Spleen (tissue), 11 donors: ENCODE results near the gene RARA. TPM values are rescaled to one million over a fixed set of nuclear protein-coding genes. Genes with fewer than 3 reads are reported as not detected.

Experiments used
- DNase-seq: peaks from one replicate; pipeline ENCODE4 v3.0.0-alpha.2; 2020
- H3K27ac ChIP-seq, 8 donors: fragments of 200-600 bp; sonication (generic) in 7 of 8; 1 replicate in 4 of 8; 2 replicates in 4 of 8; pipeline versions ENCODE4 v1.5.0 to v1.8.0; 2016 to 2021; ENCODE audit warnings: inconsistent platforms in 4 of 8, mild to moderate bottlenecking in 4 of 8, moderate library complexity in 1 of 8
- H3K27me3 ChIP-seq, 7 donors: fragments of 200-600 bp; sonication (generic) in 6 of 7; replicated peaks in 1 of 7; 1 replicate in 4 of 7; 2 replicates in 3 of 7; pipeline versions ENCODE4 v1.5.0 to v1.8.0; 2016 to 2021; ENCODE audit warnings: inconsistent platforms in 3 of 7, mild to moderate bottlenecking in 1 of 7
- H3K36me3 ChIP-seq, 6 donors: fragments of 200-600 bp; sonication (generic) in 5 of 6; 1 replicate in 4 of 6; 2 replicates in 2 of 6; pipeline versions ENCODE4 v1.5.0 to v1.8.0; 2016 to 2021; ENCODE audit warnings: inconsistent platforms in 2 of 6
- H3K4me1 ChIP-seq, 6 donors: fragments of 200-600 bp; sonication (generic) in 5 of 6; 1 replicate in 3 of 6; 2 replicates in 3 of 6; pipeline versions ENCODE4 v1.5.0 to v1.8.0; 2016 to 2021; ENCODE audit warnings: inconsistent platforms in 3 of 6
- H3K4me3 ChIP-seq, 8 donors: fragments of 200-600 bp; sonication (generic) in 7 of 8; 1 replicate in 4 of 8; 2 replicates in 4 of 8; pipeline versions ENCODE4 v1.5.0 to v1.8.0; 2016 to 2021; ENCODE audit warnings: inconsistent platforms in 4 of 8, mild to moderate bottlenecking in 4 of 8, moderate library complexity in 2 of 8
- H3K9me3 ChIP-seq, 8 donors: fragments of 200-600 bp; sonication (generic) in 7 of 8; 1 replicate in 4 of 8; 2 replicates in 4 of 8; pipeline versions ENCODE4 v1.5.0 to v1.8.0; 2016 to 2021; ENCODE audit warnings: inconsistent platforms in 4 of 8
- POLR2A ChIP-seq, 3 donors: fragments of 450-650 bp; IDR thresholded peaks; one replicate each; pipeline ENCODE4 v1.5.1; 2017; ENCODE audit warnings: antibody characterized with exemption in 3 of 3, mild to moderate bottlenecking in 1 of 3
- POLR2AphosphoS5 ChIP-seq, 3 donors: sonication (generic); formaldehyde crosslinking; IDR thresholded peaks; one replicate each; pipeline ENCODE4 v1.5.1; 2017; ENCODE audit warnings: antibody characterized with exemption in 3 of 3
- WGBS, 5 donors: extraction: QIAGEN DNeasy Blood & Tissue Kit in 3 of 5; methylation state at CpG; one replicate each; pipeline versions ENCODE4 v1.1.5 to v1.1.7; 2013 to 2018; 5-methylcytosine and 5-hydroxymethylcytosine counted together
- intact Hi-C: fragments of 100-400 bp; cut with DNase I; formaldehyde crosslinking; loops from one replicate; pipeline ENCODE4 v1.15.0; 2023; ENCODE audit warnings: low total_unique reads
- polyA plus RNA-seq, 3 donors: library from polyadenylated mRNA; stranded (reverse); fragments of 200-250 nt; gene quantifications; one replicate each; pipeline ENCODE4 v1.2.1, GENCODE V29; 2013
- total RNA-seq, 7 donors: library from RNA; depleted of rRNA in 3 of 7; stranded (reverse); fragments of >200 nt in 3 of 7; fragmentation: NEBNext Ultra II Directional in 4 of 7; extraction: Animal tissue kit (Norgen Biotek cat#: 25700) in 4 of 7; gene quantifications; one replicate each; pipeline versions ENCODE4 v1.1.0 to v1.2.1, GENCODE V29; 2016 to 2021
- TF ChIP-seq, protein P1 (sequence below), 11 experiments: fragments of 200-600 bp in 7 of 11; fragments of 450-650 bp in 4 of 11; sonication (generic) in 4 of 11; IDR thresholded peaks in 8 of 11; conservative IDR thresholded peaks in 3 of 11; 1 replicate in 7 of 11; 2 replicates in 4 of 11; pipeline versions ENCODE4 v1.4.0 to v1.8.0; 2016 to 2021; ENCODE audit warnings: antibody characterized with exemption in 11 of 11, inconsistent platforms in 4 of 11, mild to moderate bottlenecking in 1 of 11
- donor health status: healthy with polysubstance abuse.
- donor health status: DM: no; HTN: no; CAD: no; lungs with moderate emphysema.
- donor health status: DM: no; HTN: no; CAD: no.
- donor health status: Bipolar disorder and iron deficiency.
- donor health status: healthy.
- donor health status: DM: no; HTN: no; CAD: no.
- donor health status: DM: yes; HTN: yes; CAD: no.

Gene RARA
- total and polyA plus RNA-seq, 10 donors = 13.3 to 95.1 (median 58.9) TPM

GRCh38 chr17:40317880-40318829 is 9.2 kb downstream of the RARA start:
- Histone ChIP-seq H3K27ac (peak overlapping the region; percentile 83 to 97 (median 92)), H3K4me1 (peaks cover 60 to 99% (median 92%) of the 10 kb centered on the region in 6 donors), H3K4me3 (peak overlapping the region; percentile 85 to 100 (median 98)), H3K36me3 (no peaks in the 10 kb centered on the region), H3K27me3 (no peaks in the 10 kb centered on the region), H3K9me3 (no peaks in the 10 kb centered on the region)
- TF ChIP-seq POLR2A (IDR thresholded peaks at IDR 0.05) (peak in 1 of 3 donors; percentile 16), POLR2AphosphoS5 (IDR thresholded peaks at IDR 0.05) (peak; percentile 89 to 94 (median 91))
- TF ChIP-seq, protein P1, sequence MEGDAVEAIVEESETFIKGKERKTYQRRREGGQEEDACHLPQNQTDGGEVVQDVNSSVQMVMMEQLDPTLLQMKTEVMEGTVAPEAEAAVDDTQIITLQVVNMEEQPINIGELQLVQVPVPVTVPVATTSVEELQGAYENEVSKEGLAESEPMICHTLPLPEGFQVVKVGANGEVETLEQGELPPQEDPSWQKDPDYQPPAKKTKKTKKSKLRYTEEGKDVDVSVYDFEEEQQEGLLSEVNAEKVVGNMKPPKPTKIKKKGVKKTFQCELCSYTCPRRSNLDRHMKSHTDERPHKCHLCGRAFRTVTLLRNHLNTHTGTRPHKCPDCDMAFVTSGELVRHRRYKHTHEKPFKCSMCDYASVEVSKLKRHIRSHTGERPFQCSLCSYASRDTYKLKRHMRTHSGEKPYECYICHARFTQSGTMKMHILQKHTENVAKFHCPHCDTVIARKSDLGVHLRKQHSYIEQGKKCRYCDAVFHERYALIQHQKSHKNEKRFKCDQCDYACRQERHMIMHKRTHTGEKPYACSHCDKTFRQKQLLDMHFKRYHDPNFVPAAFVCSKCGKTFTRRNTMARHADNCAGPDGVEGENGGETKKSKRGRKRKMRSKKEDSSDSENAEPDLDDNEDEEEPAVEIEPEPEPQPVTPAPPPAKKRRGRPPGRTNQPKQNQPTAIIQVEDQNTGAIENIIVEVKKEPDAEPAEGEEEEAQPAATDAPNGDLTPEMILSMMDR (IDR thresholded peaks at IDR 0.05 in 8 of 11, conservative IDR thresholded peaks at IDR 0.05 in 3 of 11) = peak in 3 of 11 experiments; percentile 4 to 22 (median 5)
- intact Hi-C loops = no loop called here
- WGBS, 5 donors = 0 to 1% (median 0%) methylated on average over 41 to 70 of the region's 70 CpGs
- DNase-seq = peak; percentile 99

DNA sequence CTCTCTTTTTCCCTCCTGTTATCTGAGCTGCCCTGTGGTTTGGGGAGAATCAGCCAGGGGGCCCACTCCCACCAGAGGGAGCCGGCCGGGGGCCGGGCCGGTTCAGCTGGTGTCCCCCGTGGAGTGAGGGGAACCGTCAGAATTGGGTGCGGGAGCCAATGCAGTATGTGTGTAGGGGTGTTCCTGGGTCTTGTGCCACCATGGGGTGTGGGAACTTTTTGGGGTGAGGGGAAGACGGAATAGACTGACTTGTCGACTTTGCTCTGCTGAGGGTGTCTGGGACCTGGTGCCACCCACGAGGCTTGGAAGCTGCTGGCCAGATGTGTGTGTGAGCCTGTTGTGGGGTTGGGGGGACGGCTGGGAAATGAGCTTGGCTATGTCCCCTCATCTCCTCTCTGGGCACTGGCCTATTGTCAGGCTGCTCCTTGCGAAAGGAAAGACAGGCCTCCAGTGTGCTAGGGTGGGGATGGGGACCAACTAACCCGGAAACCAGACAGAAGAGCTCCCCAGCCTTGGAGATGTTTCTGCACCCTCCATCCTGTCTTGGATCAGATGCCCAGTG is 9.9 kb downstream of the RARA start:
- Histone ChIP-seq H3K9me3 (no peaks in the 10 kb centered on the region), H3K4me1 (peaks cover 68 to 99% (median 92%) of the 10 kb centered on the region in 6 donors), H3K4me3 (peak overlapping the region; percentile 85 to 100 (median 98)), H3K36me3 (no peaks in the 10 kb centered on the region), H3K27me3 (no peaks in the 10 kb centered on the region), H3K27ac (peak overlapping the region in 7 of 8 donors; percentile 87 to 97 (median 93))
- intact Hi-C loops = no loop called here
- TF ChIP-seq POLR2A (IDR thresholded peaks at IDR 0.05) (no peak), POLR2AphosphoS5 (IDR thresholded peaks at IDR 0.05) (no peak)
- TF ChIP-seq, protein P1 (IDR thresholded peaks at IDR 0.05 in 8 of 11, conservative IDR thresholded peaks at IDR 0.05 in 3 of 11) = peak in 3 of 11 experiments; percentile 1 to 44 (median 4)
- WGBS, 5 donors = 6 to 11% (median 8%) methylated on average over 13 of the region's 13 CpGs
- peak; percentile 86 for DNase-seq

DNA sequence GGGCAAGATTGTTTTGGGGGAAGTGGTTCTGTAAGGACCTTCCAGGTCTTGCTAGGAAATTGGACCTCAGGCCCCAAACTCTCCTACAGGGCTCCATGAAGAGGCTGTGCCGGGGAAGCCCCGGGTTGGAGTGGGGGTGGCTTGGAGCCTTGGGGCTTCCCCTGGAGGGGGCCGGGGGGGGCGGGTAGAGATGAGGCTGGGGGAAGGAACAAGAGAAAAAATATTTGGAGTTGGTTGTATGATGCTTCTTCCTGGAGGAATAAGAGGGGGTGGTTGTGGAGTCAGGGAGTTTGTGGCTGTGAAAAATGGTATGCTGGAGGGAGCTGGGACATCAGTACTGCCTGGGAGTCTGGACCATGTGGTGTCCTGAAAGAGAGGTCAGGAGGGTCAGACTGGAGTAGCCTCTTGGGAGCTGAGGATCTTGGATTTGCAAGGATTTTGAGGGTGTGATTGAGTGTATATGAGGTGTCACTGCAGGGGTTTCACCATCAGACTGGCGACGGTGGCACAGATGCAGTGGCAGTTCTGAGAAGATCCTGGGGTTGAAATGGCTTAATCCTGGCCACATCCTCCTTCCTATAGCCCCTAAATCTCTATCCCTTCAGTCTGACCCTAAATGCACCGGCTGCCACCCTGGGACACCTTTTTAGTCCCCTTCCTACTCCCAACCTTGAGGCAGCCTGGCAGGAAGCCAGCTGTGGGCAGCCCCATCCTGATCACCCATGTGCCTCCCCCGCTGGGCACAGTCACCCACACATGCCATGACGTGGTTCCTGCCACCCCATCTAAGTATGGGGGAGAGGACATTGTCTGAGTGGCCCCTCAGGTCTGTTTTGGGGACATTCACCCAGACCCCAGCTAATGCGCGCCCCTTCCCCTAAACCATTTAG is 10.9 kb downstream of the RARA start:
- H3K27ac ChIP-seq = peak overlapping the region in 7 of 8 donors; percentile 41 to 97 (median 92)
- peak; percentile 93 for DNase-seq
- H3K4me3 ChIP-seq = peak overlapping the region; percentile 85 to 100 (median 98)
- no peaks in the 10 kb centered on the region for H3K9me3 ChIP-seq
- peaks cover 73 to 99% (median 92%) of the 10 kb centered on the region in 6 donors for H3K4me1 ChIP-seq
- intact Hi-C loops = no loop called here
- peak; percentile 65 to 80 (median 71) for TF ChIP-seq POLR2AphosphoS5 (IDR thresholded peaks at IDR 0.05)
- TF ChIP-seq, protein P1 (IDR thresholded peaks at IDR 0.05 in 8 of 11, conservative IDR thresholded peaks at IDR 0.05 in 3 of 11) = no peak
- 25 to 37% (median 34%) methylated on average over 11 of the region's 11 CpGs for WGBS, 5 donors
- no peaks in the 10 kb centered on the region for H3K27me3 ChIP-seq
- H3K36me3 ChIP-seq = no peaks in the 10 kb centered on the region
